ENCODE data around the gene UBA7. TPM values are rescaled to one million over a fixed set of nuclear protein-coding genes. Genes with fewer than 3 reads are reported as not detected.

UBA7 gene
- total RNA-seq, 1 experiment from 2014 or later, result 1.2 TPM

DNA sequence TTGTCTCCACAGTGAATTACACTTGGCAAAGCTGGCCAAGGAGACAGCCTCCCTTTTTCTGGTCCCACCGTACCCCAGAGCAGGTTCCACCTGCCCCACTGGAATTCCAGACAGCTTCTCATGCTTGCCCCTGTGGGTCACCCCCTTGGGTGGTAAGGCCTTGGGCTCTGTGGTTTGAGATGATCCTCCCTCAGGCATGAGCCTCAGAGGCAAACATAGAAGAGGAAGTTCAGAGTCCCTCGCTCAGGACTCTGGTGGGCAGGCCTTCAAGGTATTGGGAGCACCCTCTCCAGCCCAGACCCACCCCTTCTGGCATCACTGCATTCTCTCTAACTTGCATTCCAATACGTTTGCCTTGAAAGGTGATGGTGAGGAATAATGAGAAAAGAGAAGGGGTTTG is 17.6 kb upstream of the UBA7 start:
- Mint-ChIP-seq H3K36me3 (peaks cover 37% of the 10 kb centered on the region), H3K4me3 (no peak overlapping the region), H3K27me3 (ENCODE audit: low read depth) (no peaks in the 10 kb centered on the region), H3K4me1 (no peaks in the 10 kb centered on the region), H3K27ac (no peak overlapping the region), H3K9me3 (0 out of 2 replicates have a peak, but pooled peaks cover 3% of the 10 kb centered on the region)
- DNase-seq (ENCODE audit: low spot score) (no peak), ATAC-seq (no peak)
- TF ChIP-seq, protein P1, sequence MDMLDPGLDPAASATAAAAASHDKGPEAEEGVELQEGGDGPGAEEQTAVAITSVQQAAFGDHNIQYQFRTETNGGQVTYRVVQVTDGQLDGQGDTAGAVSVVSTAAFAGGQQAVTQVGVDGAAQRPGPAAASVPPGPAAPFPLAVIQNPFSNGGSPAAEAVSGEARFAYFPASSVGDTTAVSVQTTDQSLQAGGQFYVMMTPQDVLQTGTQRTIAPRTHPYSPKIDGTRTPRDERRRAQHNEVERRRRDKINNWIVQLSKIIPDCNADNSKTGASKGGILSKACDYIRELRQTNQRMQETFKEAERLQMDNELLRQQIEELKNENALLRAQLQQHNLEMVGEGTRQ (CRISPR knock-in tag; IDR thresholded peaks at IDR 0.05), result no peak
- TF ChIP-seq JUN (CRISPR knock-in tag; IDR thresholded peaks at IDR 0.05) (no peak), RORB (CRISPR knock-in tag; IDR thresholded peaks at IDR 0.05) (no peak), TP53 (CRISPR knock-in tag; IDR thresholded peaks at IDR 0.05) (no peak), FOXK1 (CRISPR knock-in tag; IDR thresholded peaks at IDR 0.05) (no peak), MXD4 (CRISPR knock-in tag; IDR thresholded peaks at IDR 0.05; ENCODE audit: borderline replicate concordance) (no peak), ZNF263 (CRISPR knock-in tag; IDR thresholded peaks at IDR 0.05; ENCODE audit: low read depth) (no peak), NR3C1 (CRISPR knock-in tag; conservative IDR thresholded peaks at IDR 0.05; ENCODE audit: low read depth) (no peak), NFE2L1 (CRISPR knock-in tag; IDR thresholded peaks at IDR 0.05) (no peak), ZNF416 (CRISPR knock-in tag; IDR thresholded peaks at IDR 0.05) (no peak), ZNF317 (CRISPR knock-in tag; IDR thresholded peaks at IDR 0.05; ENCODE audit: borderline replicate concordance, low read depth) (no peak), PRRX2 (CRISPR knock-in tag; IDR thresholded peaks at IDR 0.05) (no peak), MYBL2 (CRISPR knock-in tag; IDR thresholded peaks at IDR 0.05) (no peak)
- TF ChIP-seq, protein P2, sequence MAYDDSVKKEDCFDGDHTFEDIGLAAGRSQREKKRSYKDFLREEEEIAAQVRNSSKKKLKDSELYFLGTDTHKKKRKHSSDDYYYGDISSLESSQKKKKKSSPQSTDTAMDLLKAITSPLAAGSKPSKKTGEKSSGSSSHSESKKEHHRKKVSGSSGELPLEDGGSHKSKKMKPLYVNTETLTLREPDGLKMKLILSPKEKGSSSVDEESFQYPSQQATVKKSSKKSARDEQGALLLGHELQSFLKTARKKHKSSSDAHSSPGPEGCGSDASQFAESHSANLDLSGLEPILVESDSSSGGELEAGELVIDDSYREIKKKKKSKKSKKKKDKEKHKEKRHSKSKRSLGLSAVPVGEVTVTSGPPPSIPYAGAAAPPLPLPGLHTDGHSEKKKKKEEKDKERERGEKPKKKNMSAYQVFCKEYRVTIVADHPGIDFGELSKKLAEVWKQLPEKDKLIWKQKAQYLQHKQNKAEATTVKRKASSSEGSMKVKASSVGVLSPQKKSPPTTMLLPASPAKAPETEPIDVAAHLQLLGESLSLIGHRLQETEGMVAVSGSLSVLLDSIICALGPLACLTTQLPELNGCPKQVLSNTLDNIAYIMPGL (CRISPR knock-in tag; IDR thresholded peaks at IDR 0.05), result no peak
- TF ChIP-seq, protein P3, sequence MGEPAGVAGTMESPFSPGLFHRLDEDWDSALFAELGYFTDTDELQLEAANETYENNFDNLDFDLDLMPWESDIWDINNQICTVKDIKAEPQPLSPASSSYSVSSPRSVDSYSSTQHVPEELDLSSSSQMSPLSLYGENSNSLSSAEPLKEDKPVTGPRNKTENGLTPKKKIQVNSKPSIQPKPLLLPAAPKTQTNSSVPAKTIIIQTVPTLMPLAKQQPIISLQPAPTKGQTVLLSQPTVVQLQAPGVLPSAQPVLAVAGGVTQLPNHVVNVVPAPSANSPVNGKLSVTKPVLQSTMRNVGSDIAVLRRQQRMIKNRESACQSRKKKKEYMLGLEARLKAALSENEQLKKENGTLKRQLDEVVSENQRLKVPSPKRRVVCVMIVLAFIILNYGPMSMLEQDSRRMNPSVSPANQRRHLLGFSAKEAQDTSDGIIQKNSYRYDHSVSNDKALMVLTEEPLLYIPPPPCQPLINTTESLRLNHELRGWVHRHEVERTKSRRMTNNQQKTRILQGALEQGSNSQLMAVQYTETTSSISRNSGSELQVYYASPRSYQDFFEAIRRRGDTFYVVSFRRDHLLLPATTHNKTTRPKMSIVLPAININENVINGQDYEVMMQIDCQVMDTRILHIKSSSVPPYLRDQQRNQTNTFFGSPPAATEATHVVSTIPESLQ (CRISPR knock-in tag; IDR thresholded peaks at IDR 0.05), result no peak
- TF ChIP-seq, protein P4, sequence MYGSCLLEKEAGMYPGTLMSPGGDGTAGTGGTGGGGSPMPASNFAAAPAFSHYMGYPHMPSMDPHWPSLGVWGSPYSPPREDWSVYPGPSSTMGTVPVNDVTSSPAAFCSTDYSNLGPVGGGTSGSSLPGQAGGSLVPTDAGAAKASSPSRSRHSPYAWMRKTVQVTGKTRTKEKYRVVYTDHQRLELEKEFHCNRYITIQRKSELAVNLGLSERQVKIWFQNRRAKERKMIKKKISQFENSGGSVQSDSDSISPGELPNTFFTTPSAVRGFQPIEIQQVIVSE (CRISPR knock-in tag; IDR thresholded peaks at IDR 0.05; ENCODE audit: borderline replicate concordance), result no peak
- TF ChIP-seq, protein P5, sequence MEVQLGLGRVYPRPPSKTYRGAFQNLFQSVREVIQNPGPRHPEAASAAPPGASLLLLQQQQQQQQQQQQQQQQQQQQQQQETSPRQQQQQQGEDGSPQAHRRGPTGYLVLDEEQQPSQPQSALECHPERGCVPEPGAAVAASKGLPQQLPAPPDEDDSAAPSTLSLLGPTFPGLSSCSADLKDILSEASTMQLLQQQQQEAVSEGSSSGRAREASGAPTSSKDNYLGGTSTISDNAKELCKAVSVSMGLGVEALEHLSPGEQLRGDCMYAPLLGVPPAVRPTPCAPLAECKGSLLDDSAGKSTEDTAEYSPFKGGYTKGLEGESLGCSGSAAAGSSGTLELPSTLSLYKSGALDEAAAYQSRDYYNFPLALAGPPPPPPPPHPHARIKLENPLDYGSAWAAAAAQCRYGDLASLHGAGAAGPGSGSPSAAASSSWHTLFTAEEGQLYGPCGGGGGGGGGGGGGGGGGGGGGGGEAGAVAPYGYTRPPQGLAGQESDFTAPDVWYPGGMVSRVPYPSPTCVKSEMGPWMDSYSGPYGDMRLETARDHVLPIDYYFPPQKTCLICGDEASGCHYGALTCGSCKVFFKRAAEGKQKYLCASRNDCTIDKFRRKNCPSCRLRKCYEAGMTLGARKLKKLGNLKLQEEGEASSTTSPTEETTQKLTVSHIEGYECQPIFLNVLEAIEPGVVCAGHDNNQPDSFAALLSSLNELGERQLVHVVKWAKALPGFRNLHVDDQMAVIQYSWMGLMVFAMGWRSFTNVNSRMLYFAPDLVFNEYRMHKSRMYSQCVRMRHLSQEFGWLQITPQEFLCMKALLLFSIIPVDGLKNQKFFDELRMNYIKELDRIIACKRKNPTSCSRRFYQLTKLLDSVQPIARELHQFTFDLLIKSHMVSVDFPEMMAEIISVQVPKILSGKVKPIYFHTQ (CRISPR knock-in tag; IDR thresholded peaks at IDR 0.05), result no peak
- TF ChIP-seq, protein P6, sequence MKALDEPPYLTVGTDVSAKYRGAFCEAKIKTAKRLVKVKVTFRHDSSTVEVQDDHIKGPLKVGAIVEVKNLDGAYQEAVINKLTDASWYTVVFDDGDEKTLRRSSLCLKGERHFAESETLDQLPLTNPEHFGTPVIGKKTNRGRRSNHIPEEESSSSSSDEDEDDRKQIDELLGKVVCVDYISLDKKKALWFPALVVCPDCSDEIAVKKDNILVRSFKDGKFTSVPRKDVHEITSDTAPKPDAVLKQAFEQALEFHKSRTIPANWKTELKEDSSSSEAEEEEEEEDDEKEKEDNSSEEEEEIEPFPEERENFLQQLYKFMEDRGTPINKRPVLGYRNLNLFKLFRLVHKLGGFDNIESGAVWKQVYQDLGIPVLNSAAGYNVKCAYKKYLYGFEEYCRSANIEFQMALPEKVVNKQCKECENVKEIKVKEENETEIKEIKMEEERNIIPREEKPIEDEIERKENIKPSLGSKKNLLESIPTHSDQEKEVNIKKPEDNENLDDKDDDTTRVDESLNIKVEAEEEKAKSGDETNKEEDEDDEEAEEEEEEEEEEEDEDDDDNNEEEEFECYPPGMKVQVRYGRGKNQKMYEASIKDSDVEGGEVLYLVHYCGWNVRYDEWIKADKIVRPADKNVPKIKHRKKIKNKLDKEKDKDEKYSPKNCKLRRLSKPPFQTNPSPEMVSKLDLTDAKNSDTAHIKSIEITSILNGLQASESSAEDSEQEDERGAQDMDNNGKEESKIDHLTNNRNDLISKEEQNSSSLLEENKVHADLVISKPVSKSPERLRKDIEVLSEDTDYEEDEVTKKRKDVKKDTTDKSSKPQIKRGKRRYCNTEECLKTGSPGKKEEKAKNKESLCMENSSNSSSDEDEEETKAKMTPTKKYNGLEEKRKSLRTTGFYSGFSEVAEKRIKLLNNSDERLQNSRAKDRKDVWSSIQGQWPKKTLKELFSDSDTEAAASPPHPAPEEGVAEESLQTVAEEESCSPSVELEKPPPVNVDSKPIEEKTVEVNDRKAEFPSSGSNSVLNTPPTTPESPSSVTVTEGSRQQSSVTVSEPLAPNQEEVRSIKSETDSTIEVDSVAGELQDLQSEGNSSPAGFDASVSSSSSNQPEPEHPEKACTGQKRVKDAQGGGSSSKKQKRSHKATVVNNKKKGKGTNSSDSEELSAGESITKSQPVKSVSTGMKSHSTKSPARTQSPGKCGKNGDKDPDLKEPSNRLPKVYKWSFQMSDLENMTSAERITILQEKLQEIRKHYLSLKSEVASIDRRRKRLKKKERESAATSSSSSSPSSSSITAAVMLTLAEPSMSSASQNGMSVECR (CRISPR knock-in tag; IDR thresholded peaks at IDR 0.05; ENCODE audit: borderline replicate concordance), result no peak
- POLR2A ChIA-PET, result no interaction called here
- CTCF ChIA-PET, result interaction anchor here (0.7 to 0.9 kb wide), 4 partner anchors 10 to 131 kb away, joined by 3 to 7 read pairs (median 3); partner anchors contain the start of gene INKA1
